HCT116 (cell line): ENCODE results near the gene HLA-DPB1.

Experiments used
- EZH2 ChIP-seq: fragments of 200-600 bp; sonication (generic); IDR thresholded peaks from 2 replicates; pipeline ENCODE4 v1.6.1; 2017; ENCODE audit warnings: antibody characterized with exemption, mixed run types
- ZNF274 ChIP-seq: fragments of 200-500 bp; sonication (Bioruptor generic); IDR thresholded peaks from 2 replicates; pipeline ENCODE4 v1.6.1; 2014; ENCODE audit warnings: mild to moderate bottlenecking, low read depth, low read length, inconsistent platforms
- TF ChIP-seq, protein P1 (sequence below), 3 experiments: fragments of 200-600 bp in 1 of 3; sonication (generic) in 1 of 3; IDR thresholded peaks in 2 of 3; conservative IDR thresholded peaks in 1 of 3; 2 replicates each; pipeline ENCODE4 v1.5.1; 2012 to 2017; ENCODE audit warnings: low read depth in 2 of 3, low read length in 2 of 3, antibody characterized with exemption in 1 of 3, borderline replicate concordance in 1 of 3, control low read depth in 1 of 3, mild to moderate bottlenecking in 1 of 3, mixed read lengths in 1 of 3, mixed run types in 1 of 3, moderate library complexity in 1 of 3; ENCODE audit not compliant: insufficient read depth in 1 of 3
- TF ChIP-seq, protein P2 (sequence below): IDR thresholded peaks from 2 replicates; pipeline ENCODE4 v1.6.1; 2012

DNA sequence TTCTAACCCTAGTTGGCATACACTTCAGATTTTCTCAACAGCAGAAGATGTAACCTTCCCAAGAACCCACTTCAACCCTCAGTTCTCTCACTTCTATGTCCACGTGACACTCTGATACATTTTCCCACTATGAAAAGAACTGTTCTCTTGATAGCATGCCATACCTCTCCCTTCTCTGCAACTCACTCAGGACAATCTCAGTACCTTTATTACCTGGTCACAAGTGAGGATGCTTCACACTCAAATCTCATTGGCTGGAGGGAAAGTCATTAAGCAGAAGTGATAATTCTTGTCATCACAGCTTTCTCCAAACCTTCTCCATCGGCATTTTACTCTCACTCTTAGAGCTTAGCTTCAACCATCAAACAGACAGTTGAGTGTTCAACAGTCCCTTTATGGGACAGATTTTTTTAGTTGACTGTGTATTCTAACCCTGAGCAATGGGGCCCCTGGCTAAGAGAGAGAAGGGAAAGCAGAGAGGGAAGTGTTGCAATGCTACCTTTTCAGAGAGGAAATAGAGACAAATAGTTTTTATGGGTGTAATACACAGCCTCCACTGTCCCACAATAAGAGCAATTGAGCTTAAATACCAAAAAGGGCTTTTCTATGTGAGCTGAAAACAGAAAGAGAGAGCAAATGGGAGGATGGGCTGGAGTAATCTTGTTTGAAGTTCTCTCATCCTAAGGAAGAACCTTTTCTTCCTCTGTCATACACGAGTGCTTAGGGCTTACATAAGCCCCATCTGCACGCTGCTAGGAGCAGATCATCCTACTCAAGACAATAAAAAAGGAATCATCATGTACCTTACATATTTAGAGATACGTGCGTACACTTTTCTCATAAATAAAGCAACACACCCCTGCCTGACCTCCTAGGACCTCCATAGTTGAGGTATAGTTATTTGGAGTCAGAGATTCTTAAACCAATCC is 18.3 kb upstream of the HLA-DPB1 start:
- TF ChIP-seq, protein P1, sequence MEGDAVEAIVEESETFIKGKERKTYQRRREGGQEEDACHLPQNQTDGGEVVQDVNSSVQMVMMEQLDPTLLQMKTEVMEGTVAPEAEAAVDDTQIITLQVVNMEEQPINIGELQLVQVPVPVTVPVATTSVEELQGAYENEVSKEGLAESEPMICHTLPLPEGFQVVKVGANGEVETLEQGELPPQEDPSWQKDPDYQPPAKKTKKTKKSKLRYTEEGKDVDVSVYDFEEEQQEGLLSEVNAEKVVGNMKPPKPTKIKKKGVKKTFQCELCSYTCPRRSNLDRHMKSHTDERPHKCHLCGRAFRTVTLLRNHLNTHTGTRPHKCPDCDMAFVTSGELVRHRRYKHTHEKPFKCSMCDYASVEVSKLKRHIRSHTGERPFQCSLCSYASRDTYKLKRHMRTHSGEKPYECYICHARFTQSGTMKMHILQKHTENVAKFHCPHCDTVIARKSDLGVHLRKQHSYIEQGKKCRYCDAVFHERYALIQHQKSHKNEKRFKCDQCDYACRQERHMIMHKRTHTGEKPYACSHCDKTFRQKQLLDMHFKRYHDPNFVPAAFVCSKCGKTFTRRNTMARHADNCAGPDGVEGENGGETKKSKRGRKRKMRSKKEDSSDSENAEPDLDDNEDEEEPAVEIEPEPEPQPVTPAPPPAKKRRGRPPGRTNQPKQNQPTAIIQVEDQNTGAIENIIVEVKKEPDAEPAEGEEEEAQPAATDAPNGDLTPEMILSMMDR (IDR thresholded peaks at IDR 0.05 in 2 of 3, conservative IDR thresholded peaks at IDR 0.05 in 1 of 3; ENCODE audit: borderline replicate concordance in 1 of 3, insufficient read depth in 1 of 3, low read depth in 2 of 3, low read length in 2 of 3): no peak
- TF ChIP-seq EZH2 (no peak), ZNF274 (no peak)
- TF ChIP-seq, protein P2, sequence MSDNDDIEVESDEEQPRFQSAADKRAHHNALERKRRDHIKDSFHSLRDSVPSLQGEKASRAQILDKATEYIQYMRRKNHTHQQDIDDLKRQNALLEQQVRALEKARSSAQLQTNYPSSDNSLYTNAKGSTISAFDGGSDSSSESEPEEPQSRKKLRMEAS: no peak
